ENCODE data around the gene NFIA.
"Not testable (repeated sequence)": the region's sequence is repeated elsewhere in the genome, so short reads cannot be mapped to it uniquely, and the experiment has no call there.

The NFIA gene

DNA sequence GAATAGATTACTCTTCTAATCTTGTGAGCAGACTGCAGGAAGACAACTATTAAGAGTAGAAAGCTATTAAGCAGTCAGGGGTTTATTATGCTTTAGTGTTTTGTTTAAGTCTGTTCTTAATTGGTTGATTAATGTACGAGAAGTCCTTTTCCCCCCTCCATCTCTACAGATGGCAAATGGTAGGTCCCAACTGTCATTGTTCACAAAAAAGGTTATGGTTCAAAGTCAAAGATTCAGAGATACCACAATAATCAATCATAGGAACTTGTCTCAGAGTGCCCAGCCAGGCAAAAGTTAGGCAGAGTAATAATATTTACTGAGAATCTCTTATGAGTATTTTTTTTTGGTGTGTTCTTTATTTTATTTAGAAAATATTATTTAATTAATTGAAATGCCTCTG, 26.8 kb downstream of the NFIA start:
- DNase-seq = no peak

DNA sequence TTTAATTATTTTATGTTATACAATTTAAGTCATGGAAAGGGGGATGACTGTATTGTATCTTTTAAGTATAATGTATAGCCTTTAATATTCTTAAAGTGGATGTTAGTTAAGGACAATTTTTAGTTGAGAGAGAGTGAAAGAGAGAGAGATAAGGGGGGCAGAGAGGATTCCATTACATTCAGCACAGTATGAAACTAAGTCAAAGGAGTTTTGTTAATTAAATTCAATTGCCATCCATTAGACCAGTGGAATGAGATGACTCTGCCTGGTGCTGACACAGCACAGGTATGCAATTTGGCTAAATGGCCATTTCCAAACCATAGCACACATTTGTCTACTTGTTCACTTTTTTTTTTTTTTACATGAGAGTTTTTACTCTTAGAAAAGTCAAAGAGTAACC, 27.5 kb downstream of the NFIA start:
- DNase-seq = no peak

DNA sequence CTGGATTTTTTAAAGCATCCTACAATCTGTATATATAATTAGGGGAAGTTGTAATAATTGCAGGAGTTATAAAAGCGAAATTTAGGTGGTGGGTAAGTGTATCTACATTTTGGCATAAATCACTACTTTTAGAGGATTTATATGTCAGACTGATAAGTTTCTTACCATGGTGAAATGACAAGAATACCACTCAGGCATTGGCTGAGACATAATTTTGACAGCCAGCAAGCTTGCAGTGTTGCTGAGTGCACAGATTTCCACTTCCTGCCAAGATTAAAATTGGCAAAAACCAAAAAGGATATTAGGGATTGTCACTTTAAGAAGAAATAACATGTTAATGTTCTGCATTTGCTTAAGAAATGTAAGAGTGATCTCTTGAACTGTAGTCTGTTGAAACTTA, 28.2 kb downstream of the NFIA start:
- no peak for DNase-seq

- no peak for DNase-seq
Measured at GRCh38 chr1:61111084-61112004, 29.0 kb downstream of the NFIA start.

- DNase-seq = no peak
Measured at GRCh38 chr1:61114178-61114870, 32.0 kb downstream of the NFIA start.

DNA sequence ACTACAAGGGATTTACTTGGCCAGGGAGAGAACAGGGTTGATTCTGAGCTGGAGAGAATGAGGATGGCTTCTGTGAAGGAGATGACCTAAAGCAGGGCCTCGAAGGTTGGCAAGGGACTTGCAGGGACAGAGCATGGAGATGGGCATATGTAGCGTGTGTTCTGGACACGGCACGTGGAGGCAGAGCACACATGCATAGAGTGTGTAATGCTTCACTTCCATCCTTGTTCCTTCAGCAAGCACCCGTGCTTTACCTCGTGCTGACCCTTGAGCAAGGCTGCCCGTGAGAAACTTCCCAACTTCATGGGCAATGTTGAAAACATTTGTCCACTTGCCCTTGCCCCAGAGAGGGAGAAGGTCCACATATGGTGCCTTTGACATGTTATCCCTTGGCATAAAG, 33.1 kb downstream of the NFIA start:
- DNase-seq = no peak

GRCh38 chr1:61116421-61116820, 34.1 kb downstream of the NFIA start:
- DNase-seq = no peak

GRCh38 chr1:61117283-61117682, 34.9 kb downstream of the NFIA start:
- no peak for DNase-seq

GRCh38 chr1:61119085-61119484, 36.7 kb downstream of the NFIA start:
- DNase-seq = no peak

DNA sequence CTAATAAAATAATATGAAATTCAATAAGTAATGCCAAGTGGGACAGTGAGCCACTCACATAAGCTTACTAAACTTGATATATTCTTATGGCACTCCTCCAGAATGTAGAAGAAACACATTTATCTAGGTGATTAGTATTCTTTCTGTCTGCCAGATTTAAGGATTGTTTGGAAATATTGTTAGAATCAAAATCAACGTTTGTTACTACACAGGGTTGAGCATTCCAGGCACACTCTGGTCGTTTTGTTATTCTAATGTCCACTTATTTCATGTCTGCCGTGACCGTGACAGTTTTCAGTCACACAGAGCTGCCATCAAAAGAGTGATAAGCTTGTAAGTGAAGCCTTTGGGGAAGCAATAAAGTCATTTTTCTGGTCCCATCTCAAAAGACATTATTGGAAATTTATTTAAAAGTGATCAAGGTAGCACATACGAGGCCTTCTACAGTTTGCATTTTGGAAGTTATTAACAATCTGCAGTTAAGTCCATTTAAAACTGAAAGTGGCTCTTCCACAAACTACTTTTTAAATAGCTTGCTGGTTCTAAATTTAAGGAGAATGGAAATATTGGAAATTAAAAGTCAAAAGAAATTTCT, 38.0 kb downstream of the NFIA start:
- no peak for DNase-seq

DNA sequence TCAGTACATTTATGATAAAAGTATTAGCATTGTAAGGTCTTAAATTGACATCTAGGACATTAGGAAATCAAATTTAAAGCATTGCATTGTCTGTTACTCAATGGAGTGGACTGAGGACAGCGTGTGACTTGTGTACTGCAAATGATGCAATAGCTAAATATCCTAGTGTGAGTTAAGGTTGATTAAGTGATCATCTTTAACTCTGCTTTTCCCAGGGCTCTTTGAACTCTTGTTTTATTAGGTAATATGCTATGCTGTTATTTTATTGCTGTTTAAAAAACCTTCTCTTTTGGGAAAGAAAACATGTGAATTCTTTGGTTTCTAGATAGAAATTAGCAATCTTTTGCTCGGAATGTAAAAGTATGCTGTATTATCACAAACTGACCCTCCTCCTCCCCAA, 38.6 kb downstream of the NFIA start:
- no peak for DNase-seq

DNA sequence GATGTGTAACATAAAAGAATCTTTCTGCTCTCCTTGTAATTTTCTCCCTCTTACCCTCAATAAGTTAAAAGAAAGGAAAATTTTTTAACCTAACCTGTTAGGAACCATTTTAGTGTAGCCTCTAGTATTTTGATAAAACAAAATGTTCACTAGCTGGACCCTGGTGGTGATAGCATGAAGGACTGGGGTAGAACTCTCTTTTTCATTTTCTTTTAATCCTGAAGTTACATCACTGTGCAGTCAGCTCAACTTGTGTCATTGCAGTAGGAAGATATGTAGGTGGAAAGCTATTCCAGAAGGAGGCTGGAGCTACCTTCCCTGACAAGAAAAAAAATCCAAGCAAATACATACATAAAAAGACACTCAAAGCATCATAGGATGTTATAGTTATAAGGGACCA, 39.3 kb downstream of the NFIA start:
- DNase-seq = no peak

GRCh38 chr1:61122389-61122788, 40.0 kb downstream of the NFIA start:
- DNase-seq = no peak

- DNase-seq = no peak
Measured at GRCh38 chr1:61123326-61123725, 41.0 kb downstream of the NFIA start.

GRCh38 chr1:61124078-61124477, 41.7 kb downstream of the NFIA start:
- no peak for DNase-seq

DNA sequence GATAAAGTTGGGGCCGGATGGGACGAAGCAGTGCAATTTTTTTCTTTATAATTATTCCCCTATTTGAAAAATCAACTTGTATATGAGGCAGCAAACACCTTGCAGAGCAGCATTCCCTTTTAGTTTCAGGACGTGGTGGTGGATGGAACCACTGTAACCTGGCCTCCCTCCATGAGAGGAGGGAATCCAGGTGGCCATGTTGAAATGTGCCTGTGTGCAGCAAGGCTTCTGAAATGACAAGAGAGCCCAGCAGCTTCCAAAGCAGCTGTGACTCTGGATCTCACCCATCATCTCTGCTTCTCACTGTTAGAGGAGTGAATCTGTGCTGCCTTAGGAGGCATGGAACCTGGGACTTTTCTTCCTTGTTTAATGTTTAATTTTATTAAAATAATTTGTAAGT, 42.3 kb downstream of the NFIA start:
- no peak for DNase-seq

DNA sequence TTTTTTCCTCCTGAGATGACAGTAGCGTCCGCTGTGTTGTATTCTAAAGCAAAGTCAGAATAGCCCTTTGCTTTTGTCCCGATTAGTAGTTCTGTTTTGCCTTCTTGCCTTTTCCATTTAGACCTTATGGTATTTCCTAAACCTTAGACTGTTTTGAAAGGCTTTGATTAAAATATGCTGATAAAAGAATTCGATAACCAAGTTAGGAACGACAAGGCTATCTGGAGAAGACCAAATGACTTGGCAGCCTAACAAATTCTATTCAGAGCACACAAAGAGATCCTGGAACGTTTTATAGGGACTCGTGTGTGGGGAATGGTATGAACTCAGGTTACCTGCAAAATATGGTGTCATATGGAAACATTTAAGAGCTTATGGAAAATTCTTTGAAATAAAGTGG, 42.9 kb downstream of the NFIA start:
- no peak for DNase-seq

GRCh38 chr1:61125895-61126294, 43.5 kb downstream of the NFIA start:
- DNase-seq = no peak

GRCh38 chr1:61126843-61127242, 44.5 kb downstream of the NFIA start:
- DNase-seq = not testable (repeated sequence)

DNA sequence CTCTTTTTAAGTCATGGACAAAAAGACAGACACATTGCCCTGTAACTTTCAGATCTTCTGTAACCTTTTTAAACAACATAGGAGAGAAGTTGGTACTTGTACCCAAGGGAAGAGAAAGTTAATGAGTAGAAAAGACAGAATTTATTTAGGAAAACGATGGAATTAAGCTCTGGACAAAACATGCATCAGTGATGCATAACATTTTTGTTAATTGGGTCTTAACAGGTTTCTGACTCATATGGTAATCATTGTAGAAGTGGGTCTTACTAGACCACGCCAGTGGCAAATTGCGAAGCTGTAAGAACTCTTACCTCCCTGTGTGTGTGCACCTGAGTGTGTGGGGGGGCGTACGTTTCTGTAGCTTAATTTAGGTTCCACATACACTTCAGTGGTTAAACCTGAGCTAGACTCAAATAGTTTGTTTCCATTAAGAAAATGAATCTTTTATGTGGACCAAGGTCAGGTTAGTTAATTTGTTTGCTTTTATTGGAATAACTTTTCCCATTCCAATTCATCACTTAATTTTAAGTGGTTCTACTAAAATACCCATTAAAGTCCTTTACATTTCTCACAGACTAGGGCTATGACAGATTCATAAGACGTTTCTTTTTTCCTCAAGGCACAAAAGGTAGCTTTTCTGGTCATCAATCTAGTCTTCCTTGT, 48.1 kb downstream of the NFIA start:
- no peak for DNase-seq

DNA sequence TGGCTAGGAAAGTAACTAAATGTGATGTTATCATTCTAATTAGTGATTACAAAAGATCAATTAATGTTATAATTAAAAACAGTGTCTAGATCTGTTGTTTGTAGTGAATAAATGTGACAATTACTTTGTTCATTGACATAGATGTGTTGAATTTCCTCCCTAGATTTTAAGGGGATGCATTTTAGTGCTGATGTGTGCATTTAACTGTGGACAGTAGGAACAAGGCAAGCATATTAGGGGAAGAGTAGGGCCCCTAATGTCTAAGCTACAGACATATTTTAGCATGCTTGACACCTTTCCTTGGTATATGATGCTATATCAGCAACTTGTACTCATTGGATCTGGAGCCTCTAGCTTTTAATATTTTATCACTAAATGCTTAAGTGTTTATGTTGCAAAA, 48.9 kb downstream of the NFIA start:
- no peak for DNase-seq

GRCh38 chr1:61131716-61132115, 49.4 kb downstream of the NFIA start:
- DNase-seq = no peak

- no peak for DNase-seq
Measured at GRCh38 chr1:61132176-61132638, 49.8 kb downstream of the NFIA start.

Measured in NCI-H1417 treated with DMSO at 0.1 percent for 48 hours (cell line).